ENCODE measurements around the gene SEC24C.

The SEC24C gene

DNA sequence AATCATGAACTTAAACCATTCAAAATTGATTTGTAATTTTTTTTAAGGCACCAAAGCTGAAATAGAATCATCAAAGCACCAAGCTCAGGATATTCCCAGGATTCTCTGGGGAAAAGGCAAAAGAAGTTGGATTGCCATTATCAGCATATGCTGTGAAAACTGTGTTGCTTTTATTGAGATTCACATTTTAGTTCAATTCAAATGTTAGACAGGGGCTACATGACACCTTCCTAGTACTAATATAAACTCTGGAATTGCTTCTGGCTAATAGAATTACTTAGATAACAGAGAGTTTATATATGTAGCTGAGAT is 71.5 kb downstream of the SEC24C start:
- no peak for DNase-seq

GRCh38 chr10:73816917-73817729 is 73.0 kb downstream of the SEC24C start:
- no peak for DNase-seq

DNA sequence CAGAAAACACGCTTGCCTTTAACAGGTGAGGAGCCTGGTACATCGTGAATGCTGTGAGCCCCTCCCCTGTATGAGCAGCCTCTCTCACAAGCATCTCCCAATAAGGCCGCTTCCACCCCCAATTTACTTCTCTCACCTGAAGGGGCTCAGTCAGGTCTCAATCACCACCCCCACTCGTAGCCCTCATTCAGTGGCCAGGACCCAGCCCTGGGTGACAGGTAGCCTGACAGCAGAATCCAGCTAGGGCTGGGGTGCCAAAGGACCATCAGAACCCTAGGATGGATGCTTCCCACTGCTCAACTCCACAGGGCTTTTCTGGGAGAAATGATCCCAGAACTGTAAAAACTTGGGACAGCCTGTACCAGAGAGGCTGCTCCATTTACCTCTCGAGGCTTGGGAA is 73.7 kb downstream of the SEC24C start:
- DNase-seq: no peak

DNA sequence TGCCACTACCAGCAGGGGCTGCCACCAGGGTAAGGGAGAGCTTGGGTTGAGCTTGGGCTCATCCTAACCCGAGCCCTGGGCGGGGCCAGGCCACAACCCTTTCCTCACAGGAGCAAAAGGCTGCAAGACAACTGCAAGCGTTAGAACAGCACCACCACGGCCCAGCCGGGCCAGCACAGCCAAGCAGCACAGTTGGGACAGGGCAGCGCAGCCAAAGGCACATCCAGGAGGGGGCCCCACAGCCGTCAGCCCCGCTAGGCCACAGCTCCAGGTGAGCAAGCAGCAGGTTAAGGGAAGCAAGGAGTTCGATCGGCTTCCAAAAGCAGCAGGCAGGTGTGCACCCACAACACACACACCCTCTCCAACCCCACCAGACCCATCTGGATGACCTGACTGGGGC is 74.2 kb downstream of the SEC24C start:
- no peak for DNase-seq

DNA sequence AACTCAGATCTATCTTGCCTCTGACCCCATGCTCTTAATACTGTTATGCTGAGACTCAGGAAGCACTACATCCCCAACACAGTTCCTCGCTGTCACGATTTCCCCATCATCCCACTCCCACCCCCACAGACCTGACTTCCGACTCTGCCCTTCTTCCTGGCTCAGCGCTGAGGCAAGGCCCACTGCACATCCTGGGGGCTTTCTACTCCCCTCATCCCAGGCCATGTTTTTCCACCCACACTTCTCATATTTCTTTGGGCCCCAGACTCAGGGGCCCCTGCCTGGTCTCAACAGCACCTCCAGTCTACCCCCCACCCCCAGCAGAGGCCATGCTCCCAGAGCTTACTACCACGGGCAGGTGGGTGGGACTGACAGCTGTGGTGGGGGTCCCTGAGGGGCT is 74.9 kb downstream of the SEC24C start:
- DNase-seq: no peak

GRCh38 chr10:73819513-73820093 is 75.4 kb downstream of the SEC24C start:
- no peak for DNase-seq
